ENCODE data around the gene TNNI2.
"Not testable (repeated sequence)": the region's sequence is repeated elsewhere in the genome, so short reads cannot be mapped to it uniquely, and the experiment has no call there.

The TNNI2 gene

GRCh38 chr11:1810761-1811160 is 28.0 kb upstream of the TNNI2 start:
- no peak for DNase-seq (ENCODE audit: low read depth, low spot score)
- no peaks in the 10 kb centered on the region for H3K4me1 ChIP-seq (ENCODE audit: control insufficient read depth, insufficient read depth, low read length)
- H3K36me3 ChIP-seq (ENCODE audit: control insufficient read depth, insufficient read depth, low read length), result no peaks in the 10 kb centered on the region
- H3K9me3 ChIP-seq (ENCODE audit: control insufficient read depth, insufficient read depth, low read length), result no peaks in the 10 kb centered on the region
- no peak overlapping the region for H3K4me3 ChIP-seq (ENCODE audit: low read length)
- WGBS (ENCODE audit: insufficient coverage, insufficient read length), result no CpG with 5 or more reads among the region's 10 CpGs
- no peaks in the 10 kb centered on the region for H3K27me3 ChIP-seq (ENCODE audit: control insufficient read depth, insufficient read depth, low read length)
- no peak overlapping the region for H3K27ac ChIP-seq (ENCODE audit: low read length)

- Histone ChIP-seq H3K36me3 (ENCODE audit: control insufficient read depth, insufficient read depth, low read length) (no peaks in the 10 kb centered on the region), H3K27me3 (ENCODE audit: control insufficient read depth, insufficient read depth, low read length) (no peaks in the 10 kb centered on the region), H3K4me3 (ENCODE audit: low read length) (no peak overlapping the region), H3K9me3 (ENCODE audit: control insufficient read depth, insufficient read depth, low read length) (no peaks in the 10 kb centered on the region), H3K27ac (ENCODE audit: low read length) (no peak overlapping the region), H3K4me1 (ENCODE audit: control insufficient read depth, insufficient read depth, low read length) (no peaks in the 10 kb centered on the region)
- no peak for DNase-seq (ENCODE audit: low read depth, low spot score)
- WGBS (ENCODE audit: insufficient coverage, insufficient read length), result no CpG with 5 or more reads among the region's 5 CpGs
These were observed 26.5 kb upstream of the TNNI2 start for GRCh38 chr11:1812274-1812673.

GRCh38 chr11:1812801-1813200 is 26.0 kb upstream of the TNNI2 start:
- Histone ChIP-seq H3K4me1 (ENCODE audit: control insufficient read depth, insufficient read depth, low read length) (no peaks in the 10 kb centered on the region), H3K27me3 (ENCODE audit: control insufficient read depth, insufficient read depth, low read length) (no peaks in the 10 kb centered on the region), H3K9me3 (ENCODE audit: control insufficient read depth, insufficient read depth, low read length) (no peaks in the 10 kb centered on the region), H3K36me3 (ENCODE audit: control insufficient read depth, insufficient read depth, low read length) (no peaks in the 10 kb centered on the region), H3K4me3 (ENCODE audit: low read length) (no peak overlapping the region), H3K27ac (ENCODE audit: low read length) (no peak overlapping the region)
- no peak for DNase-seq (ENCODE audit: low read depth, low spot score)
- no CpG with 5 or more reads among the region's 15 CpGs for WGBS (ENCODE audit: insufficient coverage, insufficient read length)

GRCh38 chr11:1813356-1813755 is 25.4 kb upstream of the TNNI2 start:
- no CpG with 5 or more reads among the region's 9 CpGs for WGBS (ENCODE audit: insufficient coverage, insufficient read length)

GRCh38 chr11:1814691-1815090 is 24.1 kb upstream of the TNNI2 start:
- Histone ChIP-seq H3K9me3 (ENCODE audit: control insufficient read depth, insufficient read depth, low read length) (no peaks in the 10 kb centered on the region), H3K4me3 (ENCODE audit: low read length) (no peak overlapping the region), H3K27me3 (ENCODE audit: control insufficient read depth, insufficient read depth, low read length) (no peaks in the 10 kb centered on the region), H3K4me1 (ENCODE audit: control insufficient read depth, insufficient read depth, low read length) (no peaks in the 10 kb centered on the region), H3K27ac (ENCODE audit: low read length) (no peak overlapping the region), H3K36me3 (ENCODE audit: control insufficient read depth, insufficient read depth, low read length) (no peaks in the 10 kb centered on the region)
- no CpG with 5 or more reads among the region's 10 CpGs for WGBS (ENCODE audit: insufficient coverage, insufficient read length)
- no peak for DNase-seq (ENCODE audit: low read depth, low spot score)

More at GRCh38 chr11:1813356-1813755, 25.4 kb upstream of the TNNI2 start:
- not testable (repeated sequence) for H3K4me1 ChIP-seq (ENCODE audit: control insufficient read depth, insufficient read depth, low read length); H3K36me3 ChIP-seq (ENCODE audit: control insufficient read depth, insufficient read depth, low read length); DNase-seq (ENCODE audit: low read depth, low spot score); H3K4me3 ChIP-seq (ENCODE audit: low read length); H3K9me3 ChIP-seq (ENCODE audit: control insufficient read depth, insufficient read depth, low read length); H3K27me3 ChIP-seq (ENCODE audit: control insufficient read depth, insufficient read depth, low read length); H3K27ac ChIP-seq (ENCODE audit: low read length)

- Histone ChIP-seq H3K27ac (ENCODE audit: low read length) (no peak overlapping the region), H3K36me3 (ENCODE audit: control insufficient read depth, insufficient read depth, low read length) (no peaks in the 10 kb centered on the region), H3K27me3 (ENCODE audit: control insufficient read depth, insufficient read depth, low read length) (no peaks in the 10 kb centered on the region), H3K4me1 (ENCODE audit: control insufficient read depth, insufficient read depth, low read length) (no peaks in the 10 kb centered on the region), H3K4me3 (ENCODE audit: low read length) (no peak overlapping the region), H3K9me3 (ENCODE audit: control insufficient read depth, insufficient read depth, low read length) (no peaks in the 10 kb centered on the region)
- no CpG with 5 or more reads among the region's 8 CpGs for WGBS (ENCODE audit: insufficient coverage, insufficient read length)
- no peak for DNase-seq (ENCODE audit: low read depth, low spot score)
These were observed 23.5 kb upstream of the TNNI2 start for GRCh38 chr11:1815311-1815710.

- Histone ChIP-seq H3K27me3 (ENCODE audit: control insufficient read depth, insufficient read depth, low read length) (no peaks in the 10 kb centered on the region), H3K9me3 (ENCODE audit: control insufficient read depth, insufficient read depth, low read length) (no peaks in the 10 kb centered on the region), H3K36me3 (ENCODE audit: control insufficient read depth, insufficient read depth, low read length) (no peaks in the 10 kb centered on the region), H3K27ac (ENCODE audit: low read length) (no peak overlapping the region), H3K4me3 (ENCODE audit: low read length) (no peak overlapping the region), H3K4me1 (ENCODE audit: control insufficient read depth, insufficient read depth, low read length) (no peaks in the 10 kb centered on the region)
- WGBS (ENCODE audit: insufficient coverage, insufficient read length), result no CpG with 5 or more reads among the region's 7 CpGs
- DNase-seq (ENCODE audit: low read depth, low spot score), result no peak
These were observed 23.0 kb upstream of the TNNI2 start for GRCh38 chr11:1815751-1816150.

- DNase-seq (ENCODE audit: low read depth, low spot score), result no peak
- no peaks in the 10 kb centered on the region for H3K4me1 ChIP-seq (ENCODE audit: control insufficient read depth, insufficient read depth, low read length)
- no peaks in the 10 kb centered on the region for H3K36me3 ChIP-seq (ENCODE audit: control insufficient read depth, insufficient read depth, low read length)
- H3K9me3 ChIP-seq (ENCODE audit: control insufficient read depth, insufficient read depth, low read length), result no peaks in the 10 kb centered on the region
- H3K27ac ChIP-seq (ENCODE audit: low read length), result no peak overlapping the region
- no peaks in the 10 kb centered on the region for H3K27me3 ChIP-seq (ENCODE audit: control insufficient read depth, insufficient read depth, low read length)
- no peak overlapping the region for H3K4me3 ChIP-seq (ENCODE audit: low read length)
- no CpG with 5 or more reads among the region's 5 CpGs for WGBS (ENCODE audit: insufficient coverage, insufficient read length)
These were observed 21.8 kb upstream of the TNNI2 start for GRCh38 chr11:1817000-1817399.

GRCh38 chr11:1817511-1817910 is 21.3 kb upstream of the TNNI2 start:
- WGBS (ENCODE audit: insufficient coverage, insufficient read length), result no CpG with 5 or more reads among the region's 1 CpG
- H3K27me3 ChIP-seq (ENCODE audit: control insufficient read depth, insufficient read depth, low read length), result no peaks in the 10 kb centered on the region
- no peaks in the 10 kb centered on the region for H3K4me1 ChIP-seq (ENCODE audit: control insufficient read depth, insufficient read depth, low read length)
- H3K27ac ChIP-seq (ENCODE audit: low read length), result no peak overlapping the region
- no peak overlapping the region for H3K4me3 ChIP-seq (ENCODE audit: low read length)
- no peak for DNase-seq (ENCODE audit: low read depth, low spot score)
- H3K36me3 ChIP-seq (ENCODE audit: control insufficient read depth, insufficient read depth, low read length), result no peaks in the 10 kb centered on the region
- H3K9me3 ChIP-seq (ENCODE audit: control insufficient read depth, insufficient read depth, low read length), result no peaks in the 10 kb centered on the region

GRCh38 chr11:1819074-1819473 is 19.7 kb upstream of the TNNI2 start:
- H3K36me3 ChIP-seq (ENCODE audit: control insufficient read depth, insufficient read depth, low read length), result no peaks in the 10 kb centered on the region
- no CpG with 5 or more reads among the region's 3 CpGs for WGBS (ENCODE audit: insufficient coverage, insufficient read length)
- H3K27ac ChIP-seq (ENCODE audit: low read length), result no peak overlapping the region
- H3K4me1 ChIP-seq (ENCODE audit: control insufficient read depth, insufficient read depth, low read length), result no peaks in the 10 kb centered on the region
- H3K27me3 ChIP-seq (ENCODE audit: control insufficient read depth, insufficient read depth, low read length), result no peaks in the 10 kb centered on the region
- no peak overlapping the region for H3K4me3 ChIP-seq (ENCODE audit: low read length)
- DNase-seq (ENCODE audit: low read depth, low spot score), result no peak
- H3K9me3 ChIP-seq (ENCODE audit: control insufficient read depth, insufficient read depth, low read length), result no peaks in the 10 kb centered on the region

- no peaks in the 10 kb centered on the region for H3K27me3 ChIP-seq (ENCODE audit: control insufficient read depth, insufficient read depth, low read length)
- H3K4me3 ChIP-seq (ENCODE audit: low read length), result no peak overlapping the region
- no peak for DNase-seq (ENCODE audit: low read depth, low spot score)
- H3K27ac ChIP-seq (ENCODE audit: low read length), result no peak overlapping the region
- WGBS (ENCODE audit: insufficient coverage, insufficient read length), result no CpG with 5 or more reads among the region's 14 CpGs
- no peaks in the 10 kb centered on the region for H3K4me1 ChIP-seq (ENCODE audit: control insufficient read depth, insufficient read depth, low read length)
- no peaks in the 10 kb centered on the region; the same call in 1 of the 2 replicates for H3K36me3 ChIP-seq (ENCODE audit: control insufficient read depth, insufficient read depth, low read length)
- H3K9me3 ChIP-seq (ENCODE audit: control insufficient read depth, insufficient read depth, low read length), result no peaks in the 10 kb centered on the region
These were observed 18.1 kb upstream of the TNNI2 start for GRCh38 chr11:1820463-1821325.
